Loucy (cell line): Measurements from ENCODE around the gene MAN2A2.

Experiments used
- H2AFZ ChIP-seq: fragments of 200-600 bp; sonication (generic); 2 replicates; pipeline ENCODE4 v1.6.0; 2016; ENCODE audit warnings: antibody characterized with exemption, mild to moderate bottlenecking, low read length, moderate library complexity
- H3F3A ChIP-seq: fragments of 200-600 bp; 2 replicates; pipeline ENCODE4 v1.6.0; 2016; ENCODE audit warnings: antibody characterized with exemption, low read depth, mild to moderate bottlenecking
- H3K27me3 ChIP-seq: fragments of 200-600 bp; sonication (generic); 2 replicates; pipeline ENCODE4 v1.6.1; 2014; ENCODE audit warnings: low read length, mild to moderate bottlenecking; ENCODE audit not compliant: insufficient read depth, poor library complexity, severe bottlenecking
- H3K36me3 ChIP-seq: fragments of 200-600 bp; sonication (generic); 2 replicates; pipeline ENCODE4 v1.6.1; 2016; ENCODE audit warnings: low read length; ENCODE audit not compliant: insufficient read depth
- H3K4me1 ChIP-seq: fragments of 200-600 bp; sonication (generic); 2 replicates; pipeline ENCODE4 v1.5.1; 2014; ENCODE audit warnings: low read length, mild to moderate bottlenecking; ENCODE audit not compliant: insufficient read depth, poor library complexity, severe bottlenecking
- H3K4me2 ChIP-seq: fragments of 200-600 bp; sonication (generic); 2 replicates; pipeline ENCODE4 v1.6.0; 2014; ENCODE audit warnings: antibody characterized with exemption, low read length, low read depth, mild to moderate bottlenecking; ENCODE audit not compliant: poor library complexity, severe bottlenecking
- H3K4me3 ChIP-seq: fragments of 200-600 bp; sonication (generic); 2 replicates; pipeline ENCODE4 v1.5.1; 2014; ENCODE audit warnings: low read length, mild to moderate bottlenecking, mixed read lengths; ENCODE audit not compliant: poor library complexity, severe bottlenecking
- H3K79me2 ChIP-seq: fragments of 200-600 bp; sonication (generic); 2 replicates; pipeline ENCODE4 v1.6.1; 2014; ENCODE audit warnings: low read length; ENCODE audit not compliant: insufficient read depth
- H3K9ac ChIP-seq: fragments of 200-600 bp; sonication (generic); 2 replicates; pipeline ENCODE4 v1.6.0; 2014; ENCODE audit warnings: mild to moderate bottlenecking, low read depth, low read length, moderate library complexity; ENCODE audit not compliant: poor library complexity, severe bottlenecking
- H3K9me2 ChIP-seq: fragments of 200-600 bp; sonication (generic); replicated peaks from 2 replicates; pipeline ENCODE4 v1.6.1; 2016; ENCODE audit warnings: low read depth, low read length, mixed read lengths
- H3K9me3 ChIP-seq: fragments of 200-600 bp; sonication (generic); 2 replicates; pipeline ENCODE4 v1.6.1; 2014; ENCODE audit warnings: mild to moderate bottlenecking, antibody characterized with exemption, low read length, low read depth; ENCODE audit not compliant: insufficient read depth
- H4K20me1 ChIP-seq: fragments of 200-600 bp; sonication (generic); 2 replicates; pipeline ENCODE4 v1.6.0; 2014; ENCODE audit warnings: antibody characterized with exemption, low read length, mild to moderate bottlenecking; ENCODE audit not compliant: insufficient read depth, poor library complexity, severe bottlenecking
- CTCF ChIP-seq: fragments of 200-600 bp; sonication (generic); conservative IDR thresholded peaks from 2 replicates; pipeline ENCODE4 v1.5.1; 2014; ENCODE audit warnings: mild to moderate bottlenecking, antibody characterized with exemption, low read length
- EZH2phosphoT487 ChIP-seq: fragments of 200-600 bp; IDR thresholded peaks from 2 replicates; pipeline ENCODE4 v1.6.1; 2018; ENCODE audit warnings: antibody characterized with exemption, mild to moderate bottlenecking, moderate library complexity, borderline replicate concordance

Gene MAN2A2

GRCh38 chr15:90881181-90881977 lies 21.7 kb upstream of the MAN2A2 start:
- H3K36me3 ChIP-seq: peaks cover 50% of the 10 kb centered on the region; the same call in 1 of the 2 replicates
- H4K20me1 ChIP-seq: peaks cover 3% of the 10 kb centered on the region
- H3K9ac ChIP-seq: no peak overlapping the region
- peaks cover 34% of the 10 kb centered on the region for H3K79me2 ChIP-seq
- no peaks in the 10 kb centered on the region for H3K9me2 ChIP-seq
- H3K27me3 ChIP-seq: no peaks in the 10 kb centered on the region
- no peak for TF ChIP-seq CTCF
- TF ChIP-seq EZH2phosphoT487: no peak
- H2AFZ ChIP-seq: no peak overlapping the region
- H3F3A ChIP-seq: no peaks in the 10 kb centered on the region
- no peak overlapping the region for H3K4me2 ChIP-seq
- H3K4me3 ChIP-seq: no peak overlapping the region
- H3K4me1 ChIP-seq: peaks cover 23% of the 10 kb centered on the region
- no peaks in the 10 kb centered on the region for H3K9me3 ChIP-seq

GRCh38 chr15:90881978-90882721 lies 21.0 kb upstream of the MAN2A2 start:
- H3F3A ChIP-seq: no peaks in the 10 kb centered on the region
- H3K4me2 ChIP-seq: no peak overlapping the region
- no peaks in the 10 kb centered on the region for H3K9me2 ChIP-seq
- peaks cover 42% of the 10 kb centered on the region; the same call in 1 of the 2 replicates for H3K36me3 ChIP-seq
- H3K9ac ChIP-seq: no peak overlapping the region
- H3K27me3 ChIP-seq: no peaks in the 10 kb centered on the region
- no peak for TF ChIP-seq CTCF
- TF ChIP-seq EZH2phosphoT487: no peak
- H4K20me1 ChIP-seq: peaks cover 7% of the 10 kb centered on the region
- H3K4me1 ChIP-seq: peaks cover 28% of the 10 kb centered on the region
- H2AFZ ChIP-seq: no peak overlapping the region
- H3K79me2 ChIP-seq: peaks cover 41% of the 10 kb centered on the region
- H3K4me3 ChIP-seq: no peak overlapping the region
- H3K9me3 ChIP-seq: no peaks in the 10 kb centered on the region

- Histone ChIP-seq H3K4me3 (peak overlapping the region; percentile 78), H3K4me2 (peak overlapping the region; percentile 77)
These were observed 20.1 kb upstream of the MAN2A2 start for GRCh38 chr15:90882781-90883525.

More at GRCh38 chr15:90882781-90883525, 20.1 kb upstream of the MAN2A2 start:
- TF ChIP-seq EZH2phosphoT487: no peak
- TF ChIP-seq CTCF: no peak
- Histone ChIP-seq H3K9ac (peak overlapping the region; percentile 97), H3K79me2 (peaks cover 42% of the 10 kb centered on the region), H3K9me3 (no peaks in the 10 kb centered on the region), H3K36me3 (peaks cover 37% of the 10 kb centered on the region; the same call in 1 of the 2 replicates), H3K27me3 (no peaks in the 10 kb centered on the region), H3K4me1 (peaks cover 28% of the 10 kb centered on the region), H4K20me1 (peaks cover 7% of the 10 kb centered on the region), H3K9me2 (no peaks in the 10 kb centered on the region), H2AFZ (no peak overlapping the region), H3F3A (no peaks in the 10 kb centered on the region)
